Transverse colon (tissue), 4 donors: ENCODE data around the gene MSMO1. TPM values are rescaled to one million over a fixed set of nuclear protein-coding genes. Genes with fewer than 3 reads are reported as not detected.

Source experiments
- DNase-seq: peaks from one replicate; pipeline ENCODE4 v3.0.0-alpha.2; 2019
- H3K27ac ChIP-seq, 4 donors: fragments of 200-600 bp; sonication (generic); 2 replicates each; pipeline ENCODE4 v1.5.1; 2016 to 2018; ENCODE audit warnings: inconsistent platforms in 4 of 4
- H3K27me3 ChIP-seq: fragments of 200-600 bp; sonication (generic); 2 replicates; pipeline ENCODE4 v1.5.1; 2017; ENCODE audit warnings: inconsistent platforms
- H3K36me3 ChIP-seq, 4 donors: fragments of 200-600 bp; sonication (generic); 2 replicates each; pipeline ENCODE4 v1.5.1; 2017 to 2019; ENCODE audit warnings: inconsistent platforms in 4 of 4
- H3K4me1 ChIP-seq, 4 donors: fragments of 200-600 bp; sonication (generic); 2 replicates each; pipeline ENCODE4 v1.5.1; 2017 to 2020; ENCODE audit warnings: inconsistent platforms in 4 of 4
- H3K4me3 ChIP-seq, 4 donors: fragments of 200-600 bp; sonication (generic); 1 replicate in 1 of 4; 2 replicates in 3 of 4; pipeline versions ENCODE4 v1.5.1 to v1.6.1; 2017 to 2019; ENCODE audit warnings: inconsistent platforms in 4 of 4
- H3K9me3 ChIP-seq, 2 donors: fragments of 200-600 bp; sonication (generic); 2 replicates each; pipeline ENCODE4 v1.5.1; 2017 to 2019; ENCODE audit warnings: inconsistent platforms in 2 of 2
- EP300 ChIP-seq: sonication (generic); formaldehyde crosslinking; IDR thresholded peaks from one replicate; pipeline ENCODE4 v1.6.1; 2017; ENCODE audit warnings: antibody characterized with exemption, low read depth
- POLR2A ChIP-seq: fragments of 450-650 bp; IDR thresholded peaks from one replicate; pipeline ENCODE4 v1.6.1; 2016; ENCODE audit warnings: antibody characterized with exemption, mild to moderate bottlenecking, moderate library complexity
- POLR2AphosphoS5 ChIP-seq, 3 donors: sonication (generic); formaldehyde crosslinking; IDR thresholded peaks; one replicate each; pipeline ENCODE4 v1.6.1; 2016; ENCODE audit warnings: antibody characterized with exemption in 3 of 3
- WGBS, 2 donors: methylation state at CpG; one replicate each; pipeline ENCODE4 v1.1.5; 2018; ENCODE audit warnings: low coverage in 1 of 2; 5-methylcytosine and 5-hydroxymethylcytosine counted together
- in situ Hi-C, 4 donors: fragments of 200-750 bp; cut with MboI; loops; one replicate each; pipeline versions ENCODE4 v1.15.0 to v1.15.1; 2017; ENCODE audit warnings: low sequenced_read_pairs in 3 of 4, low pct_ligation_motif_present in 1 of 4, low pct_unique_long_range_greater_than_20kb in 1 of 4
- intact Hi-C: fragments of 100-400 bp; cut with DNase I; formaldehyde crosslinking; loops from one replicate; pipeline ENCODE4 v1.15.1; 2023; ENCODE audit warnings: low total_unique reads
- total RNA-seq, 4 donors: library from RNA; depleted of rRNA; stranded (reverse); fragments of >200 nt; gene quantifications; one replicate each; pipeline ENCODE4 v1.1.0, GENCODE V29; 2016
- TF ChIP-seq, protein P1 (sequence below), 5 experiments: fragments of 200-600 bp in 3 of 5; fragments of 450-650 bp in 2 of 5; sonication (generic) in 3 of 5; IDR thresholded peaks; 1 replicate in 2 of 5; 2 replicates in 3 of 5; pipeline ENCODE4 v1.5.1; 2016 to 2017; ENCODE audit warnings: antibody characterized with exemption in 5 of 5, inconsistent platforms in 3 of 5, mild to moderate bottlenecking in 2 of 5, moderate library complexity in 1 of 5

MSMO1 gene
- total RNA-seq, 4 donors from 2014 or later = 30.3 to 58.0 (median 36.5) TPM

GRCh38 chr4:165302658-165303057 is 24.8 kb upstream of the MSMO1 start:
- DNase-seq = no peak
- Histone ChIP-seq H3K27me3 (no peaks in the 10 kb centered on the region), H3K9me3 (no peaks in the 10 kb centered on the region), H3K36me3 (no peaks in the 10 kb centered on the region), H3K27ac (no peak overlapping the region), H3K4me1 (peaks cover 0 to 11% (median 0%) of the 10 kb centered on the region in 4 donors), H3K4me3 (no peak overlapping the region)
- TF ChIP-seq, protein P1, sequence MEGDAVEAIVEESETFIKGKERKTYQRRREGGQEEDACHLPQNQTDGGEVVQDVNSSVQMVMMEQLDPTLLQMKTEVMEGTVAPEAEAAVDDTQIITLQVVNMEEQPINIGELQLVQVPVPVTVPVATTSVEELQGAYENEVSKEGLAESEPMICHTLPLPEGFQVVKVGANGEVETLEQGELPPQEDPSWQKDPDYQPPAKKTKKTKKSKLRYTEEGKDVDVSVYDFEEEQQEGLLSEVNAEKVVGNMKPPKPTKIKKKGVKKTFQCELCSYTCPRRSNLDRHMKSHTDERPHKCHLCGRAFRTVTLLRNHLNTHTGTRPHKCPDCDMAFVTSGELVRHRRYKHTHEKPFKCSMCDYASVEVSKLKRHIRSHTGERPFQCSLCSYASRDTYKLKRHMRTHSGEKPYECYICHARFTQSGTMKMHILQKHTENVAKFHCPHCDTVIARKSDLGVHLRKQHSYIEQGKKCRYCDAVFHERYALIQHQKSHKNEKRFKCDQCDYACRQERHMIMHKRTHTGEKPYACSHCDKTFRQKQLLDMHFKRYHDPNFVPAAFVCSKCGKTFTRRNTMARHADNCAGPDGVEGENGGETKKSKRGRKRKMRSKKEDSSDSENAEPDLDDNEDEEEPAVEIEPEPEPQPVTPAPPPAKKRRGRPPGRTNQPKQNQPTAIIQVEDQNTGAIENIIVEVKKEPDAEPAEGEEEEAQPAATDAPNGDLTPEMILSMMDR (IDR thresholded peaks at IDR 0.05) = no peak
- TF ChIP-seq POLR2A (no peak), EP300 (no peak)
- 80 to 95% methylated on average over 1 of the region's 1 CpG for WGBS, 2 donors
- in situ Hi-C loops = no loop called here
- intact Hi-C loops = no loop called here

- H3K27me3 ChIP-seq = no peaks in the 10 kb centered on the region
- no peak overlapping the region for H3K4me3 ChIP-seq
- no peaks in the 10 kb centered on the region for H3K9me3 ChIP-seq
- 93 to 100% methylated on average over 1 of the region's 1 CpG for WGBS, 2 donors
- no peak overlapping the region for H3K27ac ChIP-seq
- TF ChIP-seq POLR2AphosphoS5 (IDR thresholded peaks at IDR 0.05) (no peak), POLR2A (no peak), EP300 (no peak)
- TF ChIP-seq, protein P1 (IDR thresholded peaks at IDR 0.05) = no peak
- DNase-seq = no peak
- H3K4me1 ChIP-seq = no peaks in the 10 kb centered on the region
- in situ Hi-C loops (no loop called here), intact Hi-C loops (no loop called here)
- H3K36me3 ChIP-seq = no peaks in the 10 kb centered on the region
These were observed 19.3 kb upstream of the MSMO1 start for GRCh38 chr4:165308166-165308565.

GRCh38 chr4:165308606-165309005 is 18.9 kb upstream of the MSMO1 start:
- no peaks in the 10 kb centered on the region for H3K27me3 ChIP-seq
- no peaks in the 10 kb centered on the region for H3K9me3 ChIP-seq
- in situ Hi-C loops = no loop called here
- H3K4me1 ChIP-seq = no peaks in the 10 kb centered on the region
- no peak for DNase-seq
- no peak overlapping the region for H3K27ac ChIP-seq
- 97 to 100% methylated on average over 1 to 2 of the region's 2 CpGs for WGBS, 2 donors
- intact Hi-C loops = no loop called here
- no peaks in the 10 kb centered on the region for H3K36me3 ChIP-seq
- TF ChIP-seq POLR2AphosphoS5 (IDR thresholded peaks at IDR 0.05) (no peak), EP300 (no peak), POLR2A (no peak)
- TF ChIP-seq, protein P1 (IDR thresholded peaks at IDR 0.05) = no peak
- H3K4me3 ChIP-seq = no peak overlapping the region

GRCh38 chr4:165309456-165309855 is 18.0 kb upstream of the MSMO1 start:
- Histone ChIP-seq H3K4me1 (no peaks in the 10 kb centered on the region), H3K36me3 (no peaks in the 10 kb centered on the region), H3K27me3 (no peaks in the 10 kb centered on the region), H3K9me3 (no peaks in the 10 kb centered on the region), H3K27ac (no peak overlapping the region), H3K4me3 (no peak overlapping the region)
- 96 to 97% methylated on average over 4 of the region's 4 CpGs for WGBS, 2 donors
- DNase-seq = no peak
- in situ Hi-C loops = no loop called here
- intact Hi-C loops = no loop called here
- no peak for TF ChIP-seq EP300
- TF ChIP-seq, protein P1 (IDR thresholded peaks at IDR 0.05) = no peak
- TF ChIP-seq POLR2AphosphoS5 (IDR thresholded peaks at IDR 0.05) = no peak
- TF ChIP-seq POLR2A = no peak
